Esophagus squamous epithelium (tissue), 4 donors: Measurements from ENCODE around the gene PTPRQ.

ENCODE experiments used
- CTCF ChIP-seq, 6 experiments: fragments of 450-650 bp in 4 of 6; fragments of 200-600 bp in 2 of 6; sonication (generic) in 2 of 6; IDR thresholded peaks; one replicate each; pipeline ENCODE4 v1.5.1; 2016 to 2019; ENCODE audit warnings: antibody characterized with exemption in 6 of 6, mild to moderate bottlenecking in 4 of 6, moderate library complexity in 4 of 6
- POLR2A ChIP-seq, 4 donors: fragments of 450-650 bp; IDR thresholded peaks; one replicate each; pipeline ENCODE4 v1.6.1; 2017; ENCODE audit warnings: antibody characterized with exemption in 4 of 4, mild to moderate bottlenecking in 4 of 4, moderate library complexity in 3 of 4

GRCh38 chr12:80551897-80552296 is 107.9 kb downstream of the PTPRQ start:
- TF ChIP-seq CTCF (IDR thresholded peaks at IDR 0.05) (no peak), POLR2A (IDR thresholded peaks at IDR 0.05) (no peak)
